Measurements from ENCODE around the gene DIO2. TPM values are rescaled to one million over a fixed set of nuclear protein-coding genes. Genes with fewer than 3 reads are reported as not detected.

DIO2 gene
- total RNA-seq, 1 donor from 2014 or later = 1.4 TPM

- peaks cover 58% of the 10 kb centered on the region for H3K4me1 Mint-ChIP-seq (ENCODE audit: low read depth)
- no peak overlapping the region for H3K4me3 Mint-ChIP-seq (ENCODE audit: unreplicated experiment)
- DNase-seq (ENCODE audit: low spot score) = no peak
- peak overlapping the region; percentile 69 for H3K27ac Mint-ChIP-seq (ENCODE audit: unreplicated experiment)
- TF ChIP-seq, protein P1, sequence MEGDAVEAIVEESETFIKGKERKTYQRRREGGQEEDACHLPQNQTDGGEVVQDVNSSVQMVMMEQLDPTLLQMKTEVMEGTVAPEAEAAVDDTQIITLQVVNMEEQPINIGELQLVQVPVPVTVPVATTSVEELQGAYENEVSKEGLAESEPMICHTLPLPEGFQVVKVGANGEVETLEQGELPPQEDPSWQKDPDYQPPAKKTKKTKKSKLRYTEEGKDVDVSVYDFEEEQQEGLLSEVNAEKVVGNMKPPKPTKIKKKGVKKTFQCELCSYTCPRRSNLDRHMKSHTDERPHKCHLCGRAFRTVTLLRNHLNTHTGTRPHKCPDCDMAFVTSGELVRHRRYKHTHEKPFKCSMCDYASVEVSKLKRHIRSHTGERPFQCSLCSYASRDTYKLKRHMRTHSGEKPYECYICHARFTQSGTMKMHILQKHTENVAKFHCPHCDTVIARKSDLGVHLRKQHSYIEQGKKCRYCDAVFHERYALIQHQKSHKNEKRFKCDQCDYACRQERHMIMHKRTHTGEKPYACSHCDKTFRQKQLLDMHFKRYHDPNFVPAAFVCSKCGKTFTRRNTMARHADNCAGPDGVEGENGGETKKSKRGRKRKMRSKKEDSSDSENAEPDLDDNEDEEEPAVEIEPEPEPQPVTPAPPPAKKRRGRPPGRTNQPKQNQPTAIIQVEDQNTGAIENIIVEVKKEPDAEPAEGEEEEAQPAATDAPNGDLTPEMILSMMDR (IDR thresholded peaks at IDR 0.05) = no peak
- H3K36me3 Mint-ChIP-seq (ENCODE audit: low read depth) = no peaks in the 10 kb centered on the region
- H3K9me3 Mint-ChIP-seq (ENCODE audit: low read depth) = peaks cover 10% of the 10 kb centered on the region
- H3K27me3 Mint-ChIP-seq (ENCODE audit: low read depth) = no peaks in the 10 kb centered on the region
These were observed 43.4 kb downstream of the DIO2 start for GRCh38 chr14:80167793-80168448.

- no peak for DNase-seq (ENCODE audit: low spot score)
- Mint-ChIP-seq H3K4me1 (ENCODE audit: low read depth) (peaks cover 48% of the 10 kb centered on the region), H3K36me3 (ENCODE audit: low read depth) (no peaks in the 10 kb centered on the region), H3K27me3 (ENCODE audit: low read depth) (no peaks in the 10 kb centered on the region), H3K9me3 (ENCODE audit: low read depth) (peaks cover 9% of the 10 kb centered on the region), H3K4me3 (ENCODE audit: unreplicated experiment) (no peak overlapping the region), H3K27ac (ENCODE audit: unreplicated experiment) (peak overlapping the region; percentile 9)
- TF ChIP-seq, protein P1 (IDR thresholded peaks at IDR 0.05) = peak; percentile 59
These were observed 46.1 kb downstream of the DIO2 start for GRCh38 chr14:80164991-80165721.

- TF ChIP-seq, protein P1 (IDR thresholded peaks at IDR 0.05) = no peak
- no peaks in the 10 kb centered on the region for H3K27me3 Mint-ChIP-seq (ENCODE audit: low read depth)
- H3K4me3 Mint-ChIP-seq (ENCODE audit: unreplicated experiment) = no peak overlapping the region
- no peak for DNase-seq (ENCODE audit: low spot score)
- peaks cover 4% of the 10 kb centered on the region for H3K9me3 Mint-ChIP-seq (ENCODE audit: low read depth)
- H3K27ac Mint-ChIP-seq (ENCODE audit: unreplicated experiment) = no peak overlapping the region
- peaks cover 10% of the 10 kb centered on the region for H3K4me1 Mint-ChIP-seq (ENCODE audit: low read depth)
- no peaks in the 10 kb centered on the region for H3K36me3 Mint-ChIP-seq (ENCODE audit: low read depth)
These were observed 58.5 kb downstream of the DIO2 start for GRCh38 chr14:80152763-80153162.

DNA sequence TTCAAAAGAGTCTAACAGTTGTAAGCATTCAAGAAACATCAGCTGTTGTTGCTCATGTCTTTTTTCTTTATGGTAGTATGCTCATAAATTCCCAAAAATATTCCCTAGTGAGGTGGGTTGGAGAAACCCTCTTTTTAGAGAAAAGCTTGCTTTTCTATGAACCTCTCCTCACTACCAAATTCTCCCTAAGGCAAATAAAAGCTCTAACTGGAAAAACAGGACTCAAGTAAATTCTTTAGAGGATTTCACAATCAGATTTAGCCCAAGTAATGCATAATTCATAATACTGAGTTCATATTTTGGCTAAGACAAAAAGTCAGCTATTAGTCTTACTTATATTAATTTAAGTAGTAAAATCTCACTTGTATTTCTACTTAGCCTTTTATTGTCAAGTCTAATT lies 59.1 kb downstream of the DIO2 start:
- TF ChIP-seq, protein P1 (IDR thresholded peaks at IDR 0.05) = no peak
- peaks cover 10% of the 10 kb centered on the region for H3K4me1 Mint-ChIP-seq (ENCODE audit: low read depth)
- H3K36me3 Mint-ChIP-seq (ENCODE audit: low read depth) = no peaks in the 10 kb centered on the region
- no peak for DNase-seq (ENCODE audit: low spot score)
- H3K9me3 Mint-ChIP-seq (ENCODE audit: low read depth) = peaks cover 4% of the 10 kb centered on the region
- H3K4me3 Mint-ChIP-seq (ENCODE audit: unreplicated experiment) = no peak overlapping the region
- H3K27ac Mint-ChIP-seq (ENCODE audit: unreplicated experiment) = no peak overlapping the region
- H3K27me3 Mint-ChIP-seq (ENCODE audit: low read depth) = no peaks in the 10 kb centered on the region

DNA sequence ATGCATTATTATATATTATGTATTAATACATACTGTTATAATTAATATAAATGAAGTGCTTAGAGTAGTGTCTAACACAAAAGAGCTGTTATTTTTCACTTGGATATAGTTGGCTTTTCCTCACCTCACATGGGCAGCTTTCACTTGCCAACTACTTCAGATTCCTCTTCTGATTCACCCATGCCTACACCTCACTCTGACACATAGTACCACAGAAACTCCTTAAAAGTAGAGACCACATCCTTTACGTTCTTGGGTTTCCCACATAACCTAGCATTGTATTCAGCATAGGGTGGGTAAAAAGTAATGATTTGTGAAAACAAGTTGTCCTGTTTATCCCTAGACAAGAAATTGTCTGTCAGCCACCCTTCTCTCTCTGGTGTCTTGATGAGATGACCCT lies 61.0 kb downstream of the DIO2 start:
- no peak for DNase-seq (ENCODE audit: low spot score)
- Mint-ChIP-seq H3K4me1 (ENCODE audit: low read depth) (peaks cover 10% of the 10 kb centered on the region), H3K4me3 (ENCODE audit: unreplicated experiment) (no peak overlapping the region), H3K36me3 (ENCODE audit: low read depth) (peaks cover 1% of the 10 kb centered on the region), H3K9me3 (ENCODE audit: low read depth) (peaks cover 9% of the 10 kb centered on the region), H3K27ac (ENCODE audit: unreplicated experiment) (no peak overlapping the region), H3K27me3 (ENCODE audit: low read depth) (no peaks in the 10 kb centered on the region)
- TF ChIP-seq, protein P1 (IDR thresholded peaks at IDR 0.05) = no peak

Measured in chondrocyte (in vitro differentiated cells).